GM23248 (cell line): ENCODE measurements around the gene FLAD1. TPM values are rescaled to one million over a fixed set of nuclear protein-coding genes. Genes with fewer than 3 reads are reported as not detected.
A peak's percentile ranks its signal among the peaks of the same experiment; 100 is the strongest.

Experiments used
- DNase-seq: peaks from one replicate; pipeline ENCODE4 v3.0.0-alpha.2; 2015
- H2AFZ ChIP-seq: fragments of 200-600 bp; sonication (generic); 2 replicates; pipeline ENCODE4 v1.6.1; 2016; ENCODE audit warnings: antibody characterized with exemption
- H3F3A ChIP-seq: fragments of 200-600 bp; sonication (generic); 2 replicates; pipeline ENCODE4 v1.6.1; 2016; ENCODE audit warnings: mild to moderate bottlenecking, antibody characterized with exemption, mixed run types; ENCODE audit not compliant: insufficient read depth
- H3K27ac ChIP-seq: fragments of 200-600 bp; sonication (generic); 2 replicates; pipeline ENCODE4 v1.5.1; 2016; ENCODE audit warnings: mild to moderate bottlenecking
- H3K27me3 ChIP-seq: fragments of 200-600 bp; sonication (generic); replicated peaks from 2 replicates; pipeline ENCODE4 v1.6.1; 2016; ENCODE audit warnings: mild to moderate bottlenecking; ENCODE audit not compliant: insufficient read depth
- H3K36me3 ChIP-seq: fragments of 200-600 bp; sonication (generic); 2 replicates; pipeline ENCODE4 v1.6.1; 2016; ENCODE audit warnings: low read depth, mild to moderate bottlenecking
- H3K4me1 ChIP-seq: fragments of 200-600 bp; sonication (generic); 2 replicates; pipeline ENCODE4 v1.6.1; 2016; ENCODE audit warnings: mild to moderate bottlenecking; ENCODE audit not compliant: insufficient read depth
- H3K4me2 ChIP-seq: fragments of 200-600 bp; sonication (generic); one replicate; pipeline ENCODE4 v1.6.1; 2016; ENCODE audit warnings: mild to moderate bottlenecking; ENCODE audit not compliant: unreplicated experiment
- H3K4me3 ChIP-seq: fragments of 200-600 bp; sonication (generic); 2 replicates; pipeline ENCODE4 v1.5.1; 2016; ENCODE audit warnings: mild to moderate bottlenecking
- H3K79me2 ChIP-seq: fragments of 200-600 bp; sonication (generic); 2 replicates; pipeline ENCODE4 v1.6.1; 2016; ENCODE audit warnings: mild to moderate bottlenecking; ENCODE audit not compliant: insufficient read depth
- H3K9ac ChIP-seq: fragments of 200-600 bp; sonication (generic); 2 replicates; pipeline ENCODE4 v1.6.1; 2016; ENCODE audit warnings: mild to moderate bottlenecking
- H3K9me2 ChIP-seq: fragments of 200-600 bp; sonication (generic); 2 replicates; pipeline ENCODE4 v1.6.1; 2016; ENCODE audit warnings: mixed run types, mild to moderate bottlenecking, moderate library complexity; ENCODE audit not compliant: insufficient read depth
- H3K9me3 ChIP-seq: fragments of 200-600 bp; sonication (generic); one replicate; pipeline ENCODE4 v1.6.1; 2017; ENCODE audit warnings: low read depth
- H4K20me1 ChIP-seq: fragments of 200-600 bp; sonication (generic); 2 replicates; pipeline ENCODE4 v1.6.0; 2016; ENCODE audit not compliant: insufficient read depth
- EZH2 ChIP-seq: fragments of 200-600 bp; sonication (generic); IDR thresholded peaks from 2 replicates; pipeline ENCODE4 v1.6.1; 2018; ENCODE audit warnings: antibody characterized with exemption, mild to moderate bottlenecking; ENCODE audit not compliant: insufficient read depth, poor library complexity, severe bottlenecking
- EZH2phosphoT487 ChIP-seq: fragments of 200-600 bp; sonication (generic); IDR thresholded peaks from 2 replicates; pipeline ENCODE4 v1.6.1; 2018; ENCODE audit warnings: antibody characterized with exemption, moderate library complexity, mild to moderate bottlenecking, low read depth; ENCODE audit not compliant: insufficient read depth
- WGBS, 2 experiments: methylation state at CpG; one replicate each; pipeline ENCODE4 v1.1.6; 2015 to 2017; ENCODE audit warnings: low lambda C conversion rate in 2 of 2, low coverage in 1 of 2; ENCODE audit errors: missing lambda C conversion rate in 2 of 2; 5-methylcytosine and 5-hydroxymethylcytosine counted together
- in situ Hi-C: fragments of 300-500 bp; cut with MboI; formaldehyde crosslinking; loops from 2 replicates; pipeline ENCODE4 v1.15.0; 2020
- microRNA-seq: library from miRNA; unstranded; fragments of <30 nt; microRNA quantifications from one replicate; pipeline ENCODE4, GENCODE V29; 2016; ENCODE audit warnings: borderline number of aligned reads
- polyA plus RNA-seq: library from polyadenylated mRNA; unstranded; fragments of >200 nt; fragmentation: Nextera tagmentation; extraction: Ambion mirVana; gene quantifications from 2 replicates; pipeline ENCODE4 v1.2.1, GENCODE V29; 2016
- small RNA-seq: library from RNA; depleted of rRNA; stranded (forward); fragments of <200 nt; gene quantifications from one replicate; pipeline ENCODE3, GENCODE V24; 2014; ENCODE audit warnings: low read depth, low replicate concordance
- total RNA-seq: library from RNA; depleted of rRNA; stranded (reverse); fragments of >200 nt; shearing (Covaris generic); gene quantifications from 2 replicates; pipeline ENCODE4 v1.2.3, GENCODE V29; 2014; rRNA removed

Gene FLAD1
- total and polyA plus RNA-seq, 2 experiments from 2014 or later: 21.3 to 30.2 TPM

DNA sequence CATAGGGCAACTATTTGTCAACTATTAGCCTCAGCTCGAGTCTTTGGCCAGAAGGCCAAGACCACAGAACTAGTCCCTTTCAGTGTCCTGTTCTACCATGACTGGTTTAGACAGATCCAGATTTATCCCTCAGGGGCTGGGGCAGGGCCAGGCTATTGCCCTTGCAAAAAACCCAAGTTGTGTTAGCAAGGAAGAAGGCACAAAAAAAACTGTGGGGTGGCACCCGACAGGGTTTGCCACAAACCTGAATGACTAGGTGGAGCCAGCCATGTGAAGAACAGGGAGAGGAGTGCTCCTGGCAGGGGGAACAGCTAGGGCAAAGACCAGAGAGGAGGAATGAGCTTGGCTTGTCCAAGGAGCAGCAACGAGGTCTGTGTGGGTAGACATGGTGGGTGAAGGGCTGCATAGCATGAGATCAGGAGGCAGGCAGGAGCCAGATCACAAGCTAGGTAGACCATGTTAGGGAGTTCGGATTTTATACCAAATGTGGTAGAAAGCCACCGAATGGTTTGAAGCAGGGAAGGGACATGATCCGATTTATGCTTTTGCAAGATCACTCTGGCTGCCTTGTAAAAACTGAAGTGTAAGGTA is 54.8 kb downstream of the FLAD1 start:
- Histone ChIP-seq H3K9ac (no peak overlapping the region), H3K9me3 (no peaks in the 10 kb centered on the region), H3K27ac (no peak overlapping the region), H3K4me1 (peaks cover 8% of the 10 kb centered on the region; the same call in 1 of the 2 replicates), H3F3A (no peaks in the 10 kb centered on the region), H3K79me2 (no peaks in the 10 kb centered on the region), H4K20me1 (no peaks in the 10 kb centered on the region), H3K9me2 (no peaks in the 10 kb centered on the region), H3K4me2 (no peak overlapping the region), H3K27me3 (no peaks in the 10 kb centered on the region), H2AFZ (no peak overlapping the region), H3K4me3 (no peak overlapping the region), H3K36me3 (no peaks in the 10 kb centered on the region)
- in situ Hi-C loops: no loop called here
- 67 to 68% methylated on average over 6 of the region's 6 CpGs for WGBS, 2 experiments
- DNase-seq: no peak
- TF ChIP-seq EZH2phosphoT487 (no peak), EZH2 (no peak)

DNA sequence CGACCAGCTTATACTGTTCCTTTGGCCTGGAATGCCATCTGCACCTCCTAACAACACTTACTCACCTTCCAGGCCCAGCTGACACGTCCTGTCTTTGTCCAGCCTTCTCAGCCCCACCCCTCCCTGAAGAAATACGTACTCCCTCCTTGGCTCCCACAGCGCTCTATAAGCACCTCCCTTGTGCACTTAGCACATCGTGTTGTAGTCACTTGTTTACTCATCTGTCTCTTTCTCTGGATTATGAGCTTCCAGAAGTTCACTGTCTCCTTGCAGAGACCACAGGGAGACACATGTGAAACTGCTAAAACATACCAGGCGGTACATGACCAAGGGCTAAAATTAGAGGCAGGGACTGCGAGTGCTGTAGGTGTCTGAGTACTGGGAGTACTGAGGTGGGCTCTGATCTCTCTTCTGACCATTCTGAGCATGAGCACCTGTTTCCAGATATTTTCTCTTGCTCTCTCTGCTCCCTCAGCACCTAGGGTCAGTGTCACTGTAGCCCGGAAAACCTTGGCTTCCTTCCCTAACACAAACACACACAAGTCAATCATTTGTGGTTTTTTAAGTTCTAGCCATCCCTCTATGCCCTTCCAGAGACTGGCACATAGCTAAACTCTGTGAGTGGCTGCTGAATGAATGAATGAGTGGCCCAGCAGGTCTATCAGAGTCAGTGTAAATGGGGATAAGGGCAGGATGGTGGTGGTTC is 55.6 kb downstream of the FLAD1 start:
- Histone ChIP-seq H3K9me2 (no peaks in the 10 kb centered on the region), H3K27me3 (no peaks in the 10 kb centered on the region), H3K4me2 (no peak overlapping the region), H2AFZ (no peak overlapping the region), H3K9ac (no peak overlapping the region), H3K4me1 (peaks cover 8% of the 10 kb centered on the region; the same call in 1 of the 2 replicates), H3F3A (no peaks in the 10 kb centered on the region), H3K9me3 (no peaks in the 10 kb centered on the region), H3K36me3 (no peaks in the 10 kb centered on the region), H3K27ac (no peak overlapping the region), H4K20me1 (no peaks in the 10 kb centered on the region), H3K4me3 (no peak overlapping the region), H3K79me2 (no peaks in the 10 kb centered on the region)
- 19 to 24% methylated on average over 8 of the region's 8 CpGs for WGBS, 2 experiments
- DNase-seq: peak; percentile 87
- in situ Hi-C loops: no loop called here
- TF ChIP-seq EZH2 (no peak), EZH2phosphoT487 (no peak)

DNA sequence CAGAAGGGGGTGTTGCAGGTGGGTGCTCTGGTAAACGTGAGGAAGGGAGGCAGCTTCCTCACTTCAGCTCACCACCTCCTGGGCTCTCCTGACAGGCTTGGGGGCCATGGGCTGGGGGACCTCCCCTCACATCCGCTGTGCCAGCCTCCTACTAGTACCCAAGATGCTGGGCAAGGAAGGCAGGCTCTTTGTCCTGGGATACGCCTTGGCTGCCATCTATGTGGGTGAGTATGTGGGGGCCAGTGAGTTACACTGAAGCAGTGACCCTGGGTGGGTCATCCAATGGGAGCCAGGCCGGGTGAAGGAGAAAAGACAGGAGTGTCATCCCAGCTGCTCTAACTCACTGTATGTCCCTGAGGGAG is 56.1 kb downstream of the FLAD1 start:
- H3F3A ChIP-seq: no peaks in the 10 kb centered on the region
- no peak overlapping the region for H3K27ac ChIP-seq
- DNase-seq: no peak
- H3K4me3 ChIP-seq: no peak overlapping the region
- H3K9ac ChIP-seq: no peak overlapping the region
- no peaks in the 10 kb centered on the region for H3K27me3 ChIP-seq
- no peaks in the 10 kb centered on the region for H3K36me3 ChIP-seq
- H3K9me2 ChIP-seq: no peaks in the 10 kb centered on the region
- no peaks in the 10 kb centered on the region for H4K20me1 ChIP-seq
- H3K79me2 ChIP-seq: no peaks in the 10 kb centered on the region
- TF ChIP-seq EZH2 (no peak), EZH2phosphoT487 (no peak)
- H3K4me2 ChIP-seq: no peak overlapping the region
- no peaks in the 10 kb centered on the region for H3K9me3 ChIP-seq
- peaks cover 8% of the 10 kb centered on the region; the same call in 1 of the 2 replicates for H3K4me1 ChIP-seq
- in situ Hi-C loops: no loop called here
- 57 to 80% methylated on average over 4 of the region's 4 CpGs for WGBS, 2 experiments
- no peak overlapping the region for H2AFZ ChIP-seq

DNA sequence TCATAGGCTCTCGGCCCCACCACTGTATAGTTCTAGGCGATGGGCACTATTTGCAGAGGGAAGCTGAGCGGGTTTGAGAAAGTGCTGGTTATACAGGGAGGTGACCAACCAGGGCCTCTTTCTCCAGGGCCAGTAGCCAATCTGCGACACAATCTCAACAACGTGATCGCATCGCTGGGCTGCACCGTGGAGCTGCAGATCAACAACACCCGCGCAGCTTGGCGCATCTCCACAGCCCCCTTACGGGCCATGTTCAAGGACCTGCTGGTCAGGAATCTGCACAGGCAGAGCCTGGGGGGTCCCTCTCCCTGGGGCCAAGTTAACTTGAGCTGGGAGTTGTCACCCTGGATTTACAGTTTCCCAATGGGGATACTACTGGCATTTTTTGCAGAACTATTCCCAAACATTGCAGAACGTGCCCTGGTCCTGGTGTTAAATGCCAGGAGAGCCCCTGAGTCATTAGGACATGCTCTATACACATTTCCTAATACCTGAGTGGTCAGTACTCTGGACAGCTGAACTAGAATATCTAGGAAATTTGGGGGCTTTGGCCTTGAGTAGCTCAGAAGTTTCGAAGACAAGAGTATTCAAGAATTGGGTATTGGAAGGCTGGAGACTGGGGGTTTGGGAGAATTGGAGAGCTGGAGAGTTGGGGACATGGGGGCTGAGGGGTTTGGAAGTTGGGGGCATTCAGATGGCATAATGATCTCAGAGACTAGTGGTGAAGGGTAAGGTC is 57.4 kb downstream of the FLAD1 start:
- Histone ChIP-seq H3K4me1 (peaks cover 15% of the 10 kb centered on the region), H3K9me3 (no peaks in the 10 kb centered on the region), H3K4me2 (no peak overlapping the region), H3K79me2 (no peaks in the 10 kb centered on the region), H3K27ac (no peak overlapping the region), H3K4me3 (no peak overlapping the region), H3K9ac (no peak overlapping the region), H3F3A (no peaks in the 10 kb centered on the region), H3K27me3 (no peaks in the 10 kb centered on the region), H4K20me1 (no peaks in the 10 kb centered on the region), H2AFZ (no peak overlapping the region), H3K36me3 (no peaks in the 10 kb centered on the region), H3K9me2 (no peaks in the 10 kb centered on the region)
- in situ Hi-C loops: no loop called here
- TF ChIP-seq EZH2phosphoT487: no peak
- TF ChIP-seq EZH2: no peak
- DNase-seq: no peak
- 79 to 80% methylated on average over 14 of the region's 14 CpGs for WGBS, 2 experiments

Small RNAs within 50 kb of the gene (microRNA-seq; reads per million reads assigned to microRNA genes)
- gene MIR4258: not detected

Small RNAs within 50 kb of the gene (small RNA-seq; reads per million reads assigned to genes)
- gene MIR4258: not detected
- not detected for gene RF00017

Other genes with a start within 250 kb of the FLAD1 start
- not detected in 2 replicates for gene KCNN3, start 113.1 kb upstream of the FLAD1 start, total RNA-seq
- gene KCNN3, start 113.1 kb upstream of the FLAD1 start, polyA plus RNA-seq: not detected in 2 replicates
- 2.1 and 6.4 TPM in 2 replicates for gene PMVK, start 46.6 kb upstream of the FLAD1 start, total RNA-seq
- gene PMVK, start 46.6 kb upstream of the FLAD1 start, polyA plus RNA-seq: 36.6 and 40.2 TPM in 2 replicates
- gene PBXIP1, start 27.2 kb upstream of the FLAD1 start, total RNA-seq: 70.4 and 72.2 TPM in 2 replicates
- 25.9 and 26.4 TPM in 2 replicates for gene PBXIP1, start 27.2 kb upstream of the FLAD1 start, polyA plus RNA-seq
- 13.2 and 14.9 TPM in 2 replicates for gene PYGO2, start 21.6 kb upstream of the FLAD1 start, total RNA-seq
- gene PYGO2, start 21.6 kb upstream of the FLAD1 start, polyA plus RNA-seq: 14.7 and 15.4 TPM in 2 replicates
- 295 and 319 TPM in 2 replicates for gene SHC1, start 12.6 kb upstream of the FLAD1 start, total RNA-seq
- gene SHC1, start 12.6 kb upstream of the FLAD1 start, polyA plus RNA-seq: 275 and 278 TPM in 2 replicates
- 45.6 and 50.3 TPM in 2 replicates for gene CKS1B, start 8.7 kb upstream of the FLAD1 start, total RNA-seq
- gene CKS1B, start 8.7 kb upstream of the FLAD1 start, polyA plus RNA-seq: 113 and 119 TPM in 2 replicates
- gene LENEP, start 10.2 kb downstream of the FLAD1 start, total RNA-seq: not detected in 2 replicates
- gene LENEP, start 10.2 kb downstream of the FLAD1 start, polyA plus RNA-seq: not detected in 2 replicates
- 16.8 and 27.0 TPM in 2 replicates for gene ZBTB7B, start 19.5 kb downstream of the FLAD1 start, total RNA-seq
- gene ZBTB7B, start 19.5 kb downstream of the FLAD1 start, polyA plus RNA-seq: 2.3 and 2.9 TPM in 2 replicates
- gene DCST2, start 50.4 kb downstream of the FLAD1 start, total RNA-seq: not detected in 2 replicates
- gene DCST2, start 50.4 kb downstream of the FLAD1 start, polyA plus RNA-seq: 0.14 and 0.16 TPM in 2 replicates
- gene DCST1, start 50.5 kb downstream of the FLAD1 start, total RNA-seq: not detected in 2 replicates
- gene DCST1, start 50.5 kb downstream of the FLAD1 start, polyA plus RNA-seq: not detected in 2 replicates
- gene ADAM15, start 68.0 kb downstream of the FLAD1 start, total RNA-seq: 85.6 and 109 TPM in 2 replicates
- gene ADAM15, start 68.0 kb downstream of the FLAD1 start, polyA plus RNA-seq: 73.0 and 80.4 TPM in 2 replicates
- gene EFNA4, start 80.4 kb downstream of the FLAD1 start, total RNA-seq: 2.4 and 5.5 TPM in 2 replicates
- 4.4 and 4.6 TPM in 2 replicates for gene EFNA4, start 80.4 kb downstream of the FLAD1 start, polyA plus RNA-seq
- 1.4 and 3.0 TPM in 2 replicates for gene EFNA3, start 95.5 kb downstream of the FLAD1 start, total RNA-seq
- gene EFNA3, start 95.5 kb downstream of the FLAD1 start, polyA plus RNA-seq: 2.5 and 2.7 TPM in 2 replicates
- gene EFNA1, start 144.5 kb downstream of the FLAD1 start, total RNA-seq: not detected in 2 replicates
- gene EFNA1, start 144.5 kb downstream of the FLAD1 start, polyA plus RNA-seq: not detected in 2 replicates
- 33.4 and 34.1 TPM in 2 replicates for gene SLC50A1, start 152.5 kb downstream of the FLAD1 start, total RNA-seq
- gene SLC50A1, start 152.5 kb downstream of the FLAD1 start, polyA plus RNA-seq: 55.1 and 58.3 TPM in 2 replicates
- gene DPM3, start 157.2 kb downstream of the FLAD1 start, total RNA-seq: 21.8 and 50.7 TPM in 2 replicates
- gene DPM3, start 157.2 kb downstream of the FLAD1 start, polyA plus RNA-seq: 75.3 and 82.3 TPM in 2 replicates
- 92.7 and 189 TPM in 2 replicates for gene KRTCAP2, start 190.0 kb downstream of the FLAD1 start, total RNA-seq
- 480 and 484 TPM in 2 replicates for gene KRTCAP2, start 190.0 kb downstream of the FLAD1 start, polyA plus RNA-seq
- gene TRIM46, start 190.5 kb downstream of the FLAD1 start, total RNA-seq: 3.4 TPM in 2 replicates
- gene TRIM46, start 190.5 kb downstream of the FLAD1 start, polyA plus RNA-seq: 1.6 and 2.1 TPM in 2 replicates
- gene THBS3, start 224.6 kb downstream of the FLAD1 start, total RNA-seq: 20.6 and 21.4 TPM in 2 replicates
- 14.9 and 16.6 TPM in 2 replicates for gene THBS3, start 224.6 kb downstream of the FLAD1 start, polyA plus RNA-seq
- 39.6 and 61.4 TPM in 2 replicates for gene MTX1, start 225.4 kb downstream of the FLAD1 start, total RNA-seq
- 69.2 and 78.6 TPM in 2 replicates for gene MTX1, start 225.4 kb downstream of the FLAD1 start, polyA plus RNA-seq